Measurements from ENCODE around the gene PLEKHM3.

PLEKHM3 gene

GRCh38 chr2:207852791-207853190 lies 172.5 kb downstream of the PLEKHM3 start:
- TF ChIP-seq GATA3 (IDR thresholded peaks at IDR 0.05; ENCODE audit: low read depth, low read length) = no peak
- no peak for TF ChIP-seq GATA2 (IDR thresholded peaks at IDR 0.05; ENCODE audit: low read depth, low read length)

- TF ChIP-seq GATA3 (IDR thresholded peaks at IDR 0.05; ENCODE audit: low read depth, low read length) (no peak), GATA2 (IDR thresholded peaks at IDR 0.05; ENCODE audit: low read depth, low read length) (no peak)
Observed at GRCh38 chr2:207849443-207849842, 175.9 kb downstream of the PLEKHM3 start.

- TF ChIP-seq GATA3 (IDR thresholded peaks at IDR 0.05; ENCODE audit: low read depth, low read length) = no peak
- TF ChIP-seq GATA2 (IDR thresholded peaks at IDR 0.05; ENCODE audit: low read depth, low read length) = no peak
Observed at GRCh38 chr2:207848545-207848928, 176.8 kb downstream of the PLEKHM3 start.

GRCh38 chr2:207847807-207848544 lies 177.4 kb downstream of the PLEKHM3 start:
- TF ChIP-seq GATA3 (IDR thresholded peaks at IDR 0.05; ENCODE audit: low read depth, low read length) = no peak
- no peak for TF ChIP-seq GATA2 (IDR thresholded peaks at IDR 0.05; ENCODE audit: low read depth, low read length)

GRCh38 chr2:207847098-207847806 lies 178.1 kb downstream of the PLEKHM3 start:
- no peak for TF ChIP-seq GATA3 (IDR thresholded peaks at IDR 0.05; ENCODE audit: low read depth, low read length)
- no peak for TF ChIP-seq GATA2 (IDR thresholded peaks at IDR 0.05; ENCODE audit: low read depth, low read length)

GRCh38 chr2:207845202-207845864 lies 180.0 kb downstream of the PLEKHM3 start:
- TF ChIP-seq GATA3 (IDR thresholded peaks at IDR 0.05; ENCODE audit: low read depth, low read length) (no peak), GATA2 (IDR thresholded peaks at IDR 0.05; ENCODE audit: low read depth, low read length) (no peak)

- no peak for TF ChIP-seq GATA2 (IDR thresholded peaks at IDR 0.05; ENCODE audit: low read depth, low read length)
Observed at GRCh38 chr2:207844648-207845047, 180.7 kb downstream of the PLEKHM3 start.

GRCh38 chr2:207840101-207840500 lies 185.2 kb downstream of the PLEKHM3 start:
- TF ChIP-seq GATA3 (IDR thresholded peaks at IDR 0.05; ENCODE audit: low read depth, low read length) (no peak), GATA2 (IDR thresholded peaks at IDR 0.05; ENCODE audit: low read depth, low read length) (no peak)

GRCh38 chr2:207839575-207839974 lies 185.8 kb downstream of the PLEKHM3 start:
- TF ChIP-seq GATA2 (IDR thresholded peaks at IDR 0.05; ENCODE audit: low read depth, low read length) (no peak), GATA3 (IDR thresholded peaks at IDR 0.05; ENCODE audit: low read depth, low read length) (no peak)

GRCh38 chr2:207839028-207839427 lies 186.3 kb downstream of the PLEKHM3 start:
- no peak for TF ChIP-seq GATA3 (IDR thresholded peaks at IDR 0.05; ENCODE audit: low read depth, low read length)
- TF ChIP-seq GATA2 (IDR thresholded peaks at IDR 0.05; ENCODE audit: low read depth, low read length) = no peak

- TF ChIP-seq GATA2 (IDR thresholded peaks at IDR 0.05; ENCODE audit: low read depth, low read length) (no peak), GATA3 (IDR thresholded peaks at IDR 0.05; ENCODE audit: low read depth, low read length) (no peak)
Observed at GRCh38 chr2:207836521-207837133, 188.7 kb downstream of the PLEKHM3 start.

GRCh38 chr2:207835805-207836204 lies 189.5 kb downstream of the PLEKHM3 start:
- no peak for TF ChIP-seq GATA2 (IDR thresholded peaks at IDR 0.05; ENCODE audit: low read depth, low read length)
- TF ChIP-seq GATA3 (IDR thresholded peaks at IDR 0.05; ENCODE audit: low read depth, low read length) = no peak

GRCh38 chr2:207833251-207833751 lies 192.0 kb downstream of the PLEKHM3 start:
- TF ChIP-seq GATA2 (IDR thresholded peaks at IDR 0.05; ENCODE audit: low read depth, low read length) = no peak
- TF ChIP-seq GATA3 (IDR thresholded peaks at IDR 0.05; ENCODE audit: low read depth, low read length) = no peak

GRCh38 chr2:207831584-207832248 lies 193.6 kb downstream of the PLEKHM3 start:
- TF ChIP-seq GATA2 (IDR thresholded peaks at IDR 0.05; ENCODE audit: low read depth, low read length) (peak; percentile 7; the same call in 1 of the 2 replicates), GATA3 (IDR thresholded peaks at IDR 0.05; ENCODE audit: low read depth, low read length) (no peak)
